Measurements from ENCODE around the gene RCE1.

RCE1 gene

GRCh38 chr11:66845143-66845875 is 2.1 kb downstream of the RCE1 start:
- DNase-seq (ENCODE audit: low read depth in 2 of 2), result no peak

GRCh38 chr11:66845876-66846212 is 2.6 kb downstream of the RCE1 start:
- no peak for DNase-seq (ENCODE audit: low read depth in 2 of 2)

GRCh38 chr11:66846671-66847091 is 3.4 kb downstream of the RCE1 start:
- no peak for DNase-seq (ENCODE audit: low read depth in 2 of 2)

GRCh38 chr11:66847461-66848232 is 4.4 kb downstream of the RCE1 start:
- no peak for DNase-seq (ENCODE audit: low read depth in 2 of 2)

- no peak for DNase-seq (ENCODE audit: low read depth in 2 of 2)
Measured at GRCh38 chr11:66848671-66849500, 5.6 kb downstream of the RCE1 start.

- DNase-seq (ENCODE audit: low read depth in 2 of 2), result no peak
Measured at GRCh38 chr11:66849501-66850234, 6.4 kb downstream of the RCE1 start.

GRCh38 chr11:66850235-66850587 is 7.0 kb downstream of the RCE1 start:
- no peak for DNase-seq (ENCODE audit: low read depth in 2 of 2)

GRCh38 chr11:66850588-66851238 is 7.5 kb downstream of the RCE1 start:
- no peak for DNase-seq (ENCODE audit: low read depth in 2 of 2)

GRCh38 chr11:66851239-66851596 is 8.0 kb downstream of the RCE1 start:
- no peak for DNase-seq (ENCODE audit: low read depth in 2 of 2)

- no peak for DNase-seq (ENCODE audit: low read depth in 2 of 2)
Measured at GRCh38 chr11:66851698-66852465, 8.6 kb downstream of the RCE1 start.

GRCh38 chr11:66852466-66853241 is 9.4 kb downstream of the RCE1 start:
- no peak for DNase-seq (ENCODE audit: low read depth in 2 of 2)

GRCh38 chr11:66853242-66854229 is 10.3 kb downstream of the RCE1 start:
- DNase-seq (ENCODE audit: low read depth in 2 of 2), result no peak

- DNase-seq (ENCODE audit: low read depth in 2 of 2), result no peak
Measured at GRCh38 chr11:66854231-66854661, 11.0 kb downstream of the RCE1 start.

- no peak for DNase-seq (ENCODE audit: low read depth in 2 of 2)
Measured at GRCh38 chr11:66854729-66855211, 11.5 kb downstream of the RCE1 start.

GRCh38 chr11:66855574-66856495 is 12.6 kb downstream of the RCE1 start:
- peak; percentile 82 to 88 for DNase-seq (ENCODE audit: low read depth in 2 of 2)

GRCh38 chr11:66856496-66857233 is 13.4 kb downstream of the RCE1 start, which contains the start of gene LRFN4:
Gene LRFN4, plus strand, starts transcription at chr11:66857064. Its CDS starts 681 bp downstream, at chr11:66857745.
- DNase-seq (ENCODE audit: low read depth in 2 of 2), result peak; percentile 16 to 35

All from stimulated activated CD4-positive, alpha-beta T cell treated with anti-CD3 and anti-CD28 coated beads, Interleukin-4, amount 100 ng/mL, for 48 hours (primary cell).